Subcutaneous adipose tissue (tissue), 4 donors: ENCODE data around the gene SRGAP1. TPM values are rescaled to one million over a fixed set of nuclear protein-coding genes. Genes with fewer than 3 reads are reported as not detected.

Experiments
- total RNA-seq, 4 donors: library from RNA; depleted of rRNA; stranded (reverse); fragments of >200 nt; gene quantifications; one replicate each; pipeline ENCODE4 v1.1.0, GENCODE V29; 2016
- TF ChIP-seq, protein P1 (sequence below): fragments of 450-650 bp; IDR thresholded peaks from one replicate; pipeline ENCODE4 v1.5.1; 2016; ENCODE audit warnings: low read depth, mild to moderate bottlenecking, control low read depth, antibody characterized with exemption, moderate library complexity

The SRGAP1 gene
- total RNA-seq, 4 donors from 2014 or later = 10.0 to 27.2 (median 23.8) TPM

DNA sequence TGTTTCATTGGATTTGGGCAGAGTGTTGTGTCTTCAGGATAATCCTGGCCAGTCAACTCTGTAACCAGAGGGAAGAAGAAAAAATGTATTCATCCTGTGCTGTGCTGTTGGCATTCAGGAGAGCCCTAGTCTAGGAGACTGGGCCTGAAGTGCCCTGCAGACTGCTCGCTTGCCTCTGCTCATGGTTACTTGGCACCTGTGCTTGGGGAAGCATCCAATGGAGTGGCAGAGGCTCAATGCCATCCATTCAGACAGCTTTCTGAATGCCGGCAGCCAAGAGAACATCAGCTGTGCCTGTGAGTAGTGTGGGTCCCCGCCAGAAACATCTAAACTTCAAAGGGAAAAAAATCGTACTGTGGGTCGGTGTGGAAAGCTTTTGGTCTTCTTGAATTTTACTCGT is 124.2 kb downstream of the SRGAP1 start:
- TF ChIP-seq, protein P1, sequence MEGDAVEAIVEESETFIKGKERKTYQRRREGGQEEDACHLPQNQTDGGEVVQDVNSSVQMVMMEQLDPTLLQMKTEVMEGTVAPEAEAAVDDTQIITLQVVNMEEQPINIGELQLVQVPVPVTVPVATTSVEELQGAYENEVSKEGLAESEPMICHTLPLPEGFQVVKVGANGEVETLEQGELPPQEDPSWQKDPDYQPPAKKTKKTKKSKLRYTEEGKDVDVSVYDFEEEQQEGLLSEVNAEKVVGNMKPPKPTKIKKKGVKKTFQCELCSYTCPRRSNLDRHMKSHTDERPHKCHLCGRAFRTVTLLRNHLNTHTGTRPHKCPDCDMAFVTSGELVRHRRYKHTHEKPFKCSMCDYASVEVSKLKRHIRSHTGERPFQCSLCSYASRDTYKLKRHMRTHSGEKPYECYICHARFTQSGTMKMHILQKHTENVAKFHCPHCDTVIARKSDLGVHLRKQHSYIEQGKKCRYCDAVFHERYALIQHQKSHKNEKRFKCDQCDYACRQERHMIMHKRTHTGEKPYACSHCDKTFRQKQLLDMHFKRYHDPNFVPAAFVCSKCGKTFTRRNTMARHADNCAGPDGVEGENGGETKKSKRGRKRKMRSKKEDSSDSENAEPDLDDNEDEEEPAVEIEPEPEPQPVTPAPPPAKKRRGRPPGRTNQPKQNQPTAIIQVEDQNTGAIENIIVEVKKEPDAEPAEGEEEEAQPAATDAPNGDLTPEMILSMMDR = no peak

DNA sequence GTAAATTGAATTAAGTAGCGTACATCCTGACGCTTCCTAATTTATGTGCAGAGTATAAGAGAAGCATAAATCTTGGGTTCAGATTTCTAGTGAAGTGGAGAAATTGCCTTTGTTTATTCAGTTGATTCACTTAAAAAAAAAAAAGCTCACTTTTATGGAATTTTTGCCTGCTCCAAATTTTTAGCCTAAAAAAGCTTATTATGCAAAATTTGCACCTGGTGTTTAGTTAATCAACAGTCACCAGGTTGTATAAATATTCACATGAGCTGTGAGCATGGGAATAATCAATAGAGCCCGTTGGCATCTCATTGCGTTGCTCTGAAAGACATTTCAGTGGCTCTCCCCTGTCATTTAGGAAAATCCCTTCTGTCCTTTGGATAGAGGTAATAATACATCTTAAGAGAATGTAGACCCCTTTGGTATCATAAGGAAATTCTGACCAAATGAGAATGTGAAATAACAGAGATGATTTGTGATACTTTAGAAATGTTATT is 132.4 kb downstream of the SRGAP1 start:
- TF ChIP-seq, protein P1 = no peak

DNA sequence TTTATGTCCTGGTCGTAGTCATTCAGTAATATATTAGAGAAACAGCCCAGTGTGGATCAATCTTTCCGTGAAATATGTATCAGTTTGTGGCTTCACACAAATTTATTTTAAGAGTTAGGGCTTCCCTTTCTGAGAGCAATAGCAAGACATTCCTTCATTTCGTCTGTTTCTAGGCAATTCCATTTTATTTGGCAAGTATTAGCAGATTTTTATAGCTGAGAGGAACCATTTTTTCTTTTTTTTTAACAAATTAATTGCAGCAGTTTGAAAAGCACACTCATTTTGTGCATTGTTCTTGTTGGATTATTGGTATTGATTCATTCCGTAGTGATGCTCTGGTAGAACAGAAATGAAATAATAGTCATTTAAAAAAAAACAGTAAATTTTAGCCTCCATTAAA is 132.9 kb downstream of the SRGAP1 start:
- TF ChIP-seq, protein P1 = no peak

DNA sequence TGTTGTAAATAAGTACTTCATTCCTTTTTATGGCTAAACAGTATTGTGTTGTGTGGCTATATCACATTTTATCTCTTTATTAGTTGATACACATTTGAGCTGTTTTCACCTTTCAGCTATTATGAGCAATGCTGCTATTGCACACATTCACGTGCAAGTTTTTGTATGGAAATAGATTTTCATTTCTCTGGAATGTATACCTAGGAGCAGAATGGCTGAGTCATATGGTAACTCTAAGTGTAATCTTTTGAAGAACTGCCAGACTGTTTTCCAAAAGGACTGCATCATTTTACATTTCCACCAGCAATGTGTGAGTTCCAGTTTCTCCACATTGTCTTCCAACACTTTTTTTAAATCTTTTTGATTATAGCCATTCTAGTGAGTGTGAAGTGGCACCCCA is 134.0 kb downstream of the SRGAP1 start:
- TF ChIP-seq, protein P1 = no peak

DNA sequence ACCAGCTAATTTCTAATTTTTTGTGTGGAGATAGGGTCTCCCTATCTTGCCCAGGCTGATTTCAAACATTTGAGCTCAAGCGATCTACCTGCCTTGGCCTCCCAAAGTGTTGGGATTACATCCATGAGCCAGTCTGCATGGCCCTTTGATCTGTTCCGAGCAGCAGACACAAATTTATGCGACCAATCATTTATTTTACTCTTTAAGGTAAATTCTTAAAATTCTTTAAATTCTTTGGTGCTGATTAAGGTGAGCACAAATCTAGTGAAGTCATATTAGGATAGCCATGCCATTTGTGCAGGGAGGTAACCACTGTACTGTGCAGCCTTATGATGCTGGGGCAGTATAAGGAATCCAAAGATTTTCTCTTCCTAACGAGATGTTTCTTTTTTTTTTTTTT is 135.7 kb downstream of the SRGAP1 start:
- TF ChIP-seq, protein P1 = no peak

DNA sequence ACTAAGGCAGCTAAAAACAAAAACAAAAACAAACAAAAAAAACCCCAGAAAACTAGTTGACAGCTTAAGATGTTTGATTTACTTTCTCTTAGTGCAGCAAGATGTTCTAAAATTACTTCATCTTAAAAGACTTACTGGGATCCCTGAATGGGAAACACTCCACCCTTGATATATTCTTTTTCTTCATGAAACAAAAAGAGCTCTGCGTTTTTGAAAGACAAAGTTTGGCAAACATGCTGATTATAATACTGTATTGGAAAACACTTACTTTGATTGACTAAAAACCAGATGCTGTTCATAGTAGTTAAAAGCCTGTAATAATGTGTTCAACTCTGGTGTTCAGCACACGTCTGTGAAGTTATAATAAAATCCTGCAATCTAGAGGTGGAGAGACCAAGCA is 136.8 kb downstream of the SRGAP1 start:
- TF ChIP-seq, protein P1 = no peak

DNA sequence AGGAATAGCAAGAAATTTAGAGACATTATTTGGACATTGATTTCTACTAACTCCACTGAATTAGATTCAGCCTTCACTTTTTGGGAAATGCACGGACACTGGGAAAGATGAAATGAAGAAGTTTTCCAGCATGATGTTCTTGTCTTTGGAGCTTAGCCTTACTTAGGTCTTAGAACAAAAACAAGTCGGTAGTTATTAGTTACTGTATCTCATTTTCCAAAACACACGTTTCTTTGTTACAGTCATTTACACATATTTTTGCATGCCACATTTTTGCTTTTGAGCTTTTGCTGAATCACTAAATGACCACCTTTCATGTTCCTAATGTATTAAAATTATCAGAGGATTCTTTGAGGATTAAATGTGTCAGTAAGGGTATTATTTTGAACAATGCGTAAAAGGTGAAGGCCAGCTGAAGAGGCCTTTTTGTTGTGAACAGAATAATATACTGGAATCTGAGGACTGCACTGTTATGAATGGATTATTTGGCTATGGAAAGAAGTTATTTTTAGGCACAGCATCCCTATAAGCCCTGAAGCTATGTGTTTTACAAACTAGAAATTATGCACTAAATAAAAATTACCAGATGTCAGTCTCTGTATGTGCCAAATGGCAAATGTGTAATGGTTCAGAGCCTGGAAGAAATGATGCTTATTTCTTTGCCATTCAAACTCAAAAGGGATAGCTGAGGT is 138.2 kb downstream of the SRGAP1 start:
- TF ChIP-seq, protein P1 = no peak
